Kasumi-1 (cell line): ENCODE measurements around the gene REPIN1.
A peak's percentile ranks its signal among the peaks of the same experiment; 100 is the strongest.

Source experiments
- DNase-seq, 2 experiments: peaks; one replicate each; lab custom pipeline; 2025; lab: John Stamatoyannopoulos, UW

The REPIN1 gene

GRCh38 chr7:150396426-150396825 is 27.8 kb downstream of the REPIN1 start:
- DNase-seq, result no peak

- no peak for DNase-seq
Observed at GRCh38 chr7:150396851-150397260, 28.2 kb downstream of the REPIN1 start.

- DNase-seq, result no peak
Observed at GRCh38 chr7:150397346-150398107, 28.9 kb downstream of the REPIN1 start.

- DNase-seq, result no peak
Observed at GRCh38 chr7:150398108-150398964, 29.7 kb downstream of the REPIN1 start.

- DNase-seq, result no peak
Observed at GRCh38 chr7:150398965-150399320, 30.3 kb downstream of the REPIN1 start.

GRCh38 chr7:150399421-150400007 is 30.9 kb downstream of the REPIN1 start:
- DNase-seq, result no peak

GRCh38 chr7:150400008-150400787 is 31.6 kb downstream of the REPIN1 start:
- DNase-seq, result no peak

- no peak for DNase-seq
Observed at GRCh38 chr7:150400788-150401423, 32.3 kb downstream of the REPIN1 start.

- DNase-seq, result no peak
Observed at GRCh38 chr7:150401424-150401790, 32.8 kb downstream of the REPIN1 start.

- DNase-seq, result no peak
Observed at GRCh38 chr7:150401861-150402631, 33.4 kb downstream of the REPIN1 start.

GRCh38 chr7:150402671-150403321 is 34.2 kb downstream of the REPIN1 start:
- DNase-seq, result no peak

- no peak for DNase-seq
Observed at GRCh38 chr7:150403376-150404171, 35.0 kb downstream of the REPIN1 start.

GRCh38 chr7:150404172-150404804 is 35.7 kb downstream of the REPIN1 start:
- DNase-seq, result no peak

GRCh38 chr7:150404805-150405583 is 36.4 kb downstream of the REPIN1 start:
- DNase-seq, result peak; percentile 55 to 66

GRCh38 chr7:150405584-150406311 is 37.1 kb downstream of the REPIN1 start:
- DNase-seq, result no peak

GRCh38 chr7:150406312-150406566 is 37.6 kb downstream of the REPIN1 start:
- no peak for DNase-seq

- peak in 1 of 2 experiments; percentile 5 for DNase-seq
Observed at GRCh38 chr7:150406567-150407421, 38.2 kb downstream of the REPIN1 start.
